GM10266 (cell line): ENCODE measurements around the gene LACRT.
A peak's percentile ranks its signal among the peaks of the same experiment; 100 is the strongest.

Experiments
- DNase-seq: peaks from one replicate; pipeline ENCODE4 v3.0.0; 2012; ENCODE audit errors: extremely low spot score
- TF ChIP-seq, protein P1 (sequence below): IDR thresholded peaks from 2 replicates; pipeline ENCODE4 v1.5.1; 2012; ENCODE audit warnings: mild to moderate bottlenecking, low read depth; ENCODE audit not compliant: control insufficient read depth, insufficient read depth; ENCODE audit errors: missing control alignments

LACRT gene

DNA sequence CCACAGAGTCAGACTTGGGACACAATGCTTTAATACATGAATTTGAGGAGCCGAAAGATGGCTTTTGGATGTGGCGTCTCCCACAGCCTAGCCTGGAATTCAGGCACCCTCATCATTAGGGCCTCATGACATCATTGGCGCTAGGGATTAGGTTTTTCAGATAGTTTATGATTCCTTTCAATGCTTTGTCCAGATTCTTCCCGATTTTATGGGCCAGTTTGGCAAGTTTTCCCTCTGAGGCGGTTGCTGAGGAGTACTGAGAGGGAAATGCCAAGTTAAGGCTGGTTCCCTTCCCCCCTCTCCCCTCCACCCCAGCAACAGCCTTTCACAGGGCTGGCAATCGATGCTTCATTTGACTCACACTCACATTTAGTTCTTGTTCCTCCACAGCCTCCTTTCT is 26.5 kb downstream of the LACRT start:
- no peak for DNase-seq
- TF ChIP-seq, protein P1, sequence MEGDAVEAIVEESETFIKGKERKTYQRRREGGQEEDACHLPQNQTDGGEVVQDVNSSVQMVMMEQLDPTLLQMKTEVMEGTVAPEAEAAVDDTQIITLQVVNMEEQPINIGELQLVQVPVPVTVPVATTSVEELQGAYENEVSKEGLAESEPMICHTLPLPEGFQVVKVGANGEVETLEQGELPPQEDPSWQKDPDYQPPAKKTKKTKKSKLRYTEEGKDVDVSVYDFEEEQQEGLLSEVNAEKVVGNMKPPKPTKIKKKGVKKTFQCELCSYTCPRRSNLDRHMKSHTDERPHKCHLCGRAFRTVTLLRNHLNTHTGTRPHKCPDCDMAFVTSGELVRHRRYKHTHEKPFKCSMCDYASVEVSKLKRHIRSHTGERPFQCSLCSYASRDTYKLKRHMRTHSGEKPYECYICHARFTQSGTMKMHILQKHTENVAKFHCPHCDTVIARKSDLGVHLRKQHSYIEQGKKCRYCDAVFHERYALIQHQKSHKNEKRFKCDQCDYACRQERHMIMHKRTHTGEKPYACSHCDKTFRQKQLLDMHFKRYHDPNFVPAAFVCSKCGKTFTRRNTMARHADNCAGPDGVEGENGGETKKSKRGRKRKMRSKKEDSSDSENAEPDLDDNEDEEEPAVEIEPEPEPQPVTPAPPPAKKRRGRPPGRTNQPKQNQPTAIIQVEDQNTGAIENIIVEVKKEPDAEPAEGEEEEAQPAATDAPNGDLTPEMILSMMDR = no peak

DNA sequence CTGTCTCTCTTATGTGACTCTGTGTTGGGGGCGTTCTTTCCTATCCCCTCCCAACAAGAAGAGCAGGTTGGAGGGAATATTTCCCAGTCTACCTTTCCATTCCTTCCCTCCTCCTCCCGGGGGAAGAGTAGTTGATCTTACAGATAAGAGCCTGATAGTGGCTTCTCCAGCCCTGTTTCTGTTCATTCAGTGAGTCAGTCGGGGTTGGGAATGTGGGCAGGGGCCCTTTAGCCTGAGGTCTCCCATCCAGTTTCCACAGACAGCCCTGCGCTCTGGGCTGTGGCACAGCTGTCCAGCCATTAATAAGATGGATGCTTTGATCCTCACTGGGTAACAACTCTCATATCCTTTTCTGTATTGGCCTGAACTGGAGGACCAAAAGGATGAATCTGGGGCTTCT is 28.1 kb downstream of the LACRT start:
- DNase-seq = no peak
- TF ChIP-seq, protein P1 = no peak

DNA sequence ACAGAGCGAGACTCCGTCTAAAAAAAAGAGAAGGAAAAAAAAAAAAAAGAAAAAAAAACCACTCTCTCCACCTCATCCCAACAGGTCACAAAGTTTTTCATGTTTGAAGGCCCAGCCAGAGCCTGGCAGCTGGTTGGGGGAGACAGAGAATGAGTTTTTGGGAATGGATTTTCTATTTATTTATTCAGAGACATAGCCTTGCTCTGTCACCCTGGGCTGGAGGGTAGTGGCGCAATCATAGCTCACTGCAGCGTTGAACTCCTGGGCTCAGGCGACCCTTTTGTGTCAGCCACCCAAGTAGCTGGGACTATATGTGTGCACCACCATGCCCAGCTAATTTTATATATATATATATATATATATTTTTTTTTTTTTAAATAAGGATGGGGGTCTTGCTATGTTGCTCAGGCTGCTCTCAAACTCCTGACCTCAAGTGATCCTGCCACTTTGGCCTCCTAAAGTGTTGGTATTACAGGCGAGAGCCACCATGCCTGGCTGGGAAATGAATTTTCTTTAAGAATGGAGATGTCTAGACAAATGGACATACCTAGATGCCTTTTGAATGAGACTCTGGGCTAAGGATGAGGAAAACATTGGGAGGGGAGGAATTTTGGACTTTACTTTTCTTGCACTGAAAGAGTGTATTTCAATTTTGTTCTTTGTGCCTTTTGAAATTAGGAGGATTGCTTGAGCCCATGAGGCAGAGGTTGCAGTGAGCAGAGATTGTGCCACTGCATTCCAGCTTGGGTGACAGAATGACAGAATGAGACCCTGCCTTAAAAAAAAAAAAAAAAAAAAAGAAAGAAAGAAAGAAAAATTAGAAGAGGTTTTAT is 29.3 kb downstream of the LACRT start:
- TF ChIP-seq, protein P1 = no peak
- no peak for DNase-seq

DNA sequence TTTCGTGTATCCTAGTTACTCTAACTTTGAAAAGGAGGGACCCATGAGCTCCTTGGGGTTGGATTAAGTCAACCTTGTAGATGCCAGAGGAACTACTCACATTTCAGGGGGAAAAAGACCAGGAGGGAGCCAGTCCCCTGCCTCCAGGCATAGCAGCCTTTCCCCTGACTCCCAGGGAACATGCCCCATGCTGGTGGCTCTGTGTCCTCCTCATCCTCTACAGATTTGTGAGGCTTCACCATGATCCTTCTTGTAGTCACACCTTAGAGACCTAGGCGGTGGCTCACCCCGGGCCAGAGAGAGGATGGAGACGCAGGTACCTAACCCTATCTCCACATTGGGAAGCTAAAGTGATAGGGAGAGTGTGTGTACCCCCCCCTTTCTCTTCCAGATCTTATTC is 30.3 kb downstream of the LACRT start:
- TF ChIP-seq, protein P1 = no peak

DNA sequence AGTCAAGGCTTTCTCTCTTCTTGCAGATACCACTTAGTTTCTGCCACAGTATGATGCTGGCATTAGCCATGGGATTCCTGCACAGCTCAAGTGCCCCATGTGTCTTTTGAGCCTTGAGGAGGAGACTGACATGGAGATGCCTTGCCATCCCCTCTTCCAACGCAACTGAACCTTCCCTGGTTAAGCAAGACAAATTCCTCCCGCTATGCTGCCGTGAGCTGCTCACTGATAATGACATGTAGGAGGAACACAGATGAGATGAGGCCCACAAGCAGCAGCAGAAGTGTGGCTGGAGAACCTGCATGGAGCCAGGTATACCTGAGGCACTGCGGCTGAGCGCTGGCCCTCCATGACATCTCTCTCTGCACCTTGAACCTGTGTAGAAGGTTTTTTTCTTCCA is 30.8 kb downstream of the LACRT start:
- TF ChIP-seq, protein P1 = no peak
- no peak for DNase-seq

More for the DNA sequence above, 30.3 kb downstream of the LACRT start:
- no peak for DNase-seq

DNA sequence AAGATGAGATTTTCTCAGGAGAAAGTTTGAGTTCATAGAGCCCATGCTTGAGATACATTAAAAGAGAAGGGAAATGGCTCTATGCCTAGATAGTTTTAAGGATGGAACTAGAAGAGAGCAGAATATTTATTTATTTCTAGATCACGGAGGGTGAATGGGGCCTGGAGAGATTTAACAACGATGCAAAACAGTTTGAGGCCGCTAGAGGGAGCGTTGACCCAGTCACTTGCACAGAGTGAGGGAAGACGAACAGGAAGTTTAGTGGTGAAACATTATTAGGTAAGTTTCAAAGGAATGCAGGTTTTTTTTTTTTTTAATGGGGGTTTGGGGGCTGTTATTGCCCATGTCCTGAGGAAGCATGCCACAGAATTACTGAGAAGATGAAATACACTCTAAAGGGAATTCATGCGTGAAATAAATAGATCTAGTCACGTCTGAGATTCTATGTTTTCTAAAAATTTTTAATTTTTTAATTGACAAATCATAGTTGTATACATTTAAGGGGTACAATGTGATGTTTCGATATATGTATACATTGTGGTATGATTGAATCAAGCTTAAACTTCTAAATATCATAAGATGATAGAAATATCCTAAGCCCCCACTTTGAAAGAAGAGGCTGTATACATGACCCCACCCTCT is 31.4 kb downstream of the LACRT start:
- TF ChIP-seq, protein P1 = peak; percentile 83

DNA sequence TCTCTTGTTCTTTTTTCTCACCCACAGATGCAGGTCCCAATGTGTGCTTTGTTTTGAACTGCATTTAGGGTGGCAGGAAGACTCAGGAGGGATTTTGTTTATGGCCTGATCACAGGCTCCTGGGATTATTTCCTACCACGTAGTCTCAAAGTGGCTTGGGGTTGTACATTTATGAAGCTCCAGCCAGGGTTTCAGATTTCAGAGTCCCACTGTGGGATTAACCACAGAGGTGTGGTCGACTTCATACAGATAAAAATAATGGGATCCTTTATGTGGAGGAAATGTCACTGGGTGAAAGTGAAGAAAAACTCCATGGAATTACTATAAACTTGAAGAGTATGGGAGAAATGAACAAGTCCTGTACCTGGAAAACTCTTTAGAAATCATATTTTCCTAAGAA is 32.0 kb downstream of the LACRT start:
- no peak for DNase-seq
- TF ChIP-seq, protein P1 = no peak

More for the DNA sequence above, 31.4 kb downstream of the LACRT start:
- DNase-seq = peak; percentile 76
